ENCODE data around the gene SF3B3.

Gene SF3B3

GRCh38 chr16:70523743-70524398 lies at the start of gene SF3B3:
TSS of gene SF3B3 (plus strand) at chr16:70523816. CDS start at chr16:70526657, 2,841 bp downstream.
- ChIA-PET CTCF (interaction anchor here (0.7 to 1.5 kb wide), 3 partner anchors 15 to 272 kb away, joined by 3 to 6 read pairs (median 3); no protein-coding TSS in a partner anchor), POLR2A (interaction anchor here (0.9 to 2.0 kb wide), 5 partner anchors 9 to 235 kb away, joined by 3 to 8 read pairs (median 3); partner anchors contain the start of gene AARS1)
- TF ChIP-seq CTCF (IDR thresholded peaks at IDR 0.05; ENCODE audit: control extremely low read depth, extremely low read depth, low read depth, missing control alignments) = no peak
- DNase-seq (ENCODE audit: extremely low spot score) = peak; percentile 74

DNA sequence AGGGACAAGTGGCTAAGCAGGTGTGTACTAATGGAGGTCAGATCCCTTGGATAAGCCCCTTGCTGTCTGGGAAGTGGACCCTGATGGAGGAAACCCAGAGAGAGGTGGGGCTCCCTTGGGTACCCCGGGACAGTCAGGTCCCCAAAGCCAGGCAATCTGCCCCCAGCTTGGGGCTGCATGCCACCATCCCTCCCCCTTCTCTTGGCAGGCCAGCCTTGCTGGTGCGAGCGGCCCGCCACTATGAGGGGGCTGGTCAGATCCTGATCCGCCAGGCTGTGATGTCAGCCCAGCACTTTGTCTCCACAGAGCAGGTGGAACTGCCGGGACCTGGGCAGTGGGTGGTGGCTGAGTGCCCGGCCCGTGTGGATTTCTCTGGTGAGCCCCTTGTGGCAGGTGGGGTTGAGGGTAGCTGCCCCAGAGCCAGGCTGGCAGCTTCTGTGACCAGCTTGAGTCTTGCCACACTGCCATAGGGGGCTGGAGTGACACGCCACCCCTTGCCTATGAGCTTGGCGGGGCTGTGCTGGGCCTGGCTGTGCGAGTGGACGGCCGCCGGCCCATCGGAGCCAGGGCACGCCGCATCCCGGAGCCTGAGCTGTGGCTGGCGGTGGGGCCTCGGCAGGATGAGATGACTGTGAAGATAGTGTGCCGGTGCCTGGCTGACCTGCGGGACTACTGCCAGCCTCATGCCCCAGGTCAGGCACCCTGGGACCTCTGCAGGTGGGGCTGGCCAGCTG lies 49.1 kb upstream of the SF3B3 start:
- no peak for TF ChIP-seq CTCF (IDR thresholded peaks at IDR 0.05; ENCODE audit: control extremely low read depth, extremely low read depth, low read depth, missing control alignments)
- ChIA-PET POLR2A (interaction anchor here (1.0 kb wide), 1 partner anchor 10 kb away, joined by 9 read pairs; no protein-coding TSS in a partner anchor), CTCF (no interaction called here)
- DNase-seq (ENCODE audit: extremely low spot score) = no peak

GRCh38 chr16:70475054-70475871 lies 48.4 kb upstream of the SF3B3 start:
- POLR2A ChIA-PET = interaction anchor here (0.5 to 1.0 kb wide), 2 partner anchors 11 kb away, joined by 5 to 9 read pairs; no protein-coding TSS in a partner anchor
- TF ChIP-seq CTCF (IDR thresholded peaks at IDR 0.05; ENCODE audit: control extremely low read depth, extremely low read depth, low read depth, missing control alignments) = no peak
- DNase-seq (ENCODE audit: extremely low spot score) = no peak
- CTCF ChIA-PET = no interaction called here

DNA sequence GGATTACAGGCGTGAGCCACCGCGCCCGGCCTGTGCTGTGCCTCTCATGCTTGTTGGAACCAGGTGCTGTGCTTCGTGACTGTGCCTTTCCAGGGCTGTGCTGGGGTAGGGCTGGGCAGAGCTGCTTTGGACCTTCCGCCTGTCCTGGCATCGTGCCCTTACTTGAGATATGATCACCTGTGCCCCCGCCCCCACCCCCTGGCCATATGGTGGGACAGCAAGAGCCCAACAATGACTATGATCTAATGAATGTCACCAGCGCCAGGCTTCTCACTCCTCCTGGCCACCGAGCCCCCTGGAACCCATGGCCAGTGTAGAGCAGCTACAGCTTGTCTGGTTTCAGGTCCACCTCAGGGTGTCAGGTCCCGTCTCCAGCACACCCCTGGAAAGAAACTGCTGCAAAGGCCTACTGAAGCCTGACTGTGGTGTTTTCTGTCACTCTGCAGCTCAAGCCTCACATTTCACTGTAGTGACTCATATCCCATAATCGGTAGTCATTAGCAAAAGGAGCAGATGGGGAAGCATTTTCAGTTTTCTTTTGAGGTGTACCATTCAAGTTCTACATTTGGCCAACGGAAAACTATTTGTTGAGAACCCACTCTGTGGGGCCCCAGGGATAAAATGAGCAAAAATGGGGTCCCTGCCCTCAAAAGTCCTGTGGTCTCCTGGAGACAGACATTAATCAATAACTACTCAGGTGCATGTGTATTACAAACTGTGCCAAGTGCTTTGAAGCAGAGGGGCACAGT lies 47.2 kb upstream of the SF3B3 start:
- TF ChIP-seq CTCF (IDR thresholded peaks at IDR 0.05; ENCODE audit: control extremely low read depth, extremely low read depth, low read depth, missing control alignments) = no peak
- peak; percentile 94 for DNase-seq (ENCODE audit: extremely low spot score)
- ChIA-PET CTCF (interaction anchor here (1.5 kb wide), 1 partner anchor 209 kb away, joined by 3 read pairs; no protein-coding TSS in a partner anchor), POLR2A (interaction anchor here (0.5 to 1.0 kb wide), 2 partner anchors 48 to 96 kb away, joined by 3 read pairs; no protein-coding TSS in a partner anchor)

DNA sequence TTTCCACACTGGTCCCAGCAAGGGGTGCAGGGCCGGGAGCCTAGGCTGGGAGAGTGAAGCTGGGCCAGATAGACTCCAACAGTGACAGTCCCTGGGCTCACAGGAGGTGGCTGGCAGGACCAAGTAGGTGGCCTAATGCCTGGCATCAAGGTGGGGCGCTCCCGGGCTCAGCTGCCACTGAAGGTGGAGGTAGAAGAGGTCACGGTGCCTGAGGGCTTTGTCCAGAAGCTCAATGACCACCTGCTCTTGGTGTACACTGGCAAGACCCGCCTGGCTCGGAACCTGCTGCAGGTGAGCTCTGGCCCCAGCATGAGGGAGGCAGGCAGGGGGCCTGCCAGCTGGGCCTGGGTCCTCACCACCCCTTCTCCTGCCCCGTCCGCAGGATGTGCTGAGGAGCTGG lies 45.4 kb upstream of the SF3B3 start:
- TF ChIP-seq CTCF (IDR thresholded peaks at IDR 0.05; ENCODE audit: control extremely low read depth, extremely low read depth, low read depth, missing control alignments) = no peak
- no peak for DNase-seq (ENCODE audit: extremely low spot score)
- POLR2A ChIA-PET = no interaction called here

More for the DNA sequence above, 45.4 kb upstream of the SF3B3 start:
- CTCF ChIA-PET = interaction anchor here (0.8 to 1.9 kb wide), 9 partner anchors 12 to 211 kb away, joined by 3 to 6 read pairs (median 3); partner anchors contain the start of gene ST3GAL2
